ENCODE results near the gene FRMD8. TPM values are rescaled to one million over a fixed set of nuclear protein-coding genes. Genes with fewer than 3 reads are reported as not detected.

Gene FRMD8
- total RNA-seq, 2 donors from 2014 or later: 27.4 to 29.6 TPM

DNA sequence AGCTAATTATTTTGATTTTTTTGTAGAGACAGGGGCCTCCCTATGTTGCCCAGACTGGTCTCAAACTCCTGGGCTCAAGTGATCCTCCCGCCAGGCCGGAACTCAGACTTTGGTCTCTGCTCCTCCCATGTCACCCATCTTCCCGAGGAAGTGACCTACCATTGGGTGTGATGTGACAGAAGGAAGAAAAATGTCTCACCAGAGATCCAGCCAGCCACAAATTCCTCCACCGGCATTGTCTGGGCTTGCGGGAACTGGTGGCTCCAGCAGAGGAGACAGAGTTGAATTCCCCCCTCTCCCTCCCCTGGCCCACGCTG, 4.8 kb upstream of the FRMD8 start:
- peaks cover 23% of the 10 kb centered on the region for H3K4me1 Mint-ChIP-seq
- Histone ChIP-seq H3K9ac (ENCODE audit: extremely low read depth, low read length, poor library complexity, severe bottlenecking) (peak overlapping the region; percentile 38), H3K4me1 (ENCODE audit: control insufficient read depth, insufficient read depth, low read length) (peaks cover 6% of the 10 kb centered on the region)

DNA sequence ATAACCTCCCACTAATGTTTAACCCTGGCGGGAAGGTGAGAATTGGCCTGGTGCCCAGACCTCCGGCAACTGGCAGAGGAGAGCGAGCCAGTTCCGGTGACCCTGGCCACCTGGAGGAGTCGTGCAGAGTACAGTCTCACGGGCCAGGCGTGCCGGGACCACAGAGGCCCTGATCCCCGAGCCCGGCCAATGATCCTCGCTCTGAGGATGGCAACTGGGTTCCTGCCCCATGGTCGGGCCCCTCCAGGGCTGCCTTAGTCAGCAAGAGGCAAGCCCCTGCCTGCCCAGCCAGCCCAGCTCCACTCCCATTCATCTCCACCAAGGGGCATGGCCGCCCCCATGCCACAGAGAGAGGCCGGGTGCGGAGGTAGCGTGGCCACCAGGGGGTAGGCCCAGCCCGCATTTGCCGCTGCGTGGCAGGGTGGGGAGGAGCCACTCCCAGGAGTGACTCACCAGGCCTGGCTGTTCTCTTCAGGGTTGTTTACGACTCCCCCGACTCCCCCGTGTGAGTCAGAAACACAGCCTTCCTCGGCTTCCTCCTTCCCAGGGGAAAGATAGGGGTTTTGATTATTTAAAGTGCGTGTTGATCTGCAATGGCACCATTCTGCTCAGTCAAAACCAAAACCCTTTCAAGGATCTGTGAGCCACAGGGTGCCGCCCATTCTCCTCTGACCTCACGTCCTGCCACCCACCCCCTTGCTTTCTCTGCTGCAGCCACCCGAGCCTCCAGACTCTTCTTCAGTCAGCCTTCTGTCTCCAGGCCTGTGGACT, 4.2 kb upstream of the FRMD8 start, which contains the start of gene SLC25A45:
SLC25A45 (minus strand) TSS at position 614 of the 771 bp plus-strand sequence. CDS start 695 bp downstream, outside the sequence.
- Mint-ChIP-seq H3K4me3 (peak within 1 kb of the TSS; percentile 47), H3K27me3 (ENCODE audit: insufficient read depth) (no peaks in the 10 kb centered on the region)

More for the DNA sequence above, 4.8 kb upstream of the FRMD8 start:
- H3K36me3 ChIP-seq (ENCODE audit: control insufficient read depth, insufficient read depth, low read length): no peaks in the 10 kb centered on the region
- no peaks in the 10 kb centered on the region for H3K9me3 ChIP-seq (ENCODE audit: control insufficient read depth, low read length)
- peak; percentile 91 for DNase-seq
- no peaks in the 10 kb centered on the region for H3K27me3 ChIP-seq (ENCODE audit: control insufficient read depth, insufficient read depth, low read length, poor library complexity, severe bottlenecking)
- no peak overlapping the region for H3K4me3 ChIP-seq (ENCODE audit: low read length)
- WGBS, 2 experiments (ENCODE audit: insufficient coverage in 1 of 2, insufficient read length in 1 of 2): 53 to 56% methylated on average over 2 to 6 of the region's 6 CpGs
- Mint-ChIP-seq H3K9me3 (no peaks in the 10 kb centered on the region), H3K27me3 (ENCODE audit: insufficient read depth) (no peaks in the 10 kb centered on the region), H3K36me3 (ENCODE audit: low read depth) (no peaks in the 10 kb centered on the region), H3K4me3 (peak overlapping the region; percentile 47), H3K27ac (peak overlapping the region; percentile 96)
- H3K27ac ChIP-seq (ENCODE audit: low read depth, low read length): peak overlapping the region; percentile 50
- TF ChIP-seq CTCF (conservative IDR thresholded peaks at IDR 0.05): no peak

DNA sequence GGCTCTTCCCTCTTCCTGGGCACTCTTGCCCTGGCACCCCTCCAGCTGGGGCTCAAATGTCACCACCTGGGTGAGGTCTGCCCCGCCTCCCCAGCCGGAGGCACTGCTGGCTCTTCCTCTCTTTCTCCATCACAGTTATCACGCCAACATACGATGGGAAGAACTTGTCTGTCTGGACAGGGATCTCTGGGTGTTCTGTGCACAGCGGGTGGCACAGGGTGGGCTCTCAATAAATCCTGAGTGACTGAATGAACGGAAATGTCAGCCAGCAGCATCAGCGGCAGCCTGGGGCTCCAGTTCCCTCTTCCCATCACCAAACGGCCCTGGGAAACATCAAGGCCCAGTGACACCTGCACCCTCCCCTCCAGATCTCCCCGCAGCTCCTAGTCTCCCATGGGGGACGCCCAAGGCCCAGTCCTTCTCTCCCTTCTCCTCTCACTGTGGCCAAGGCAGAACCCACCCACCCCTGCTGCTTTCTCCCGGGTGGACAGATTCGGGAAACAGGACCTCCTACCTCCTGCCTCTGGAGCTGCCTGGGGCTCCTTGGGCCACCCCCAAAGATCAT, 3.6 kb upstream of the FRMD8 start:
- Histone ChIP-seq H3K27me3 (ENCODE audit: control insufficient read depth, insufficient read depth, low read length, poor library complexity, severe bottlenecking) (no peaks in the 10 kb centered on the region), H3K9me3 (ENCODE audit: control insufficient read depth, low read length) (no peaks in the 10 kb centered on the region), H3K9ac (ENCODE audit: extremely low read depth, low read length, poor library complexity, severe bottlenecking) (peak overlapping the region; percentile 38), H3K4me1 (ENCODE audit: control insufficient read depth, insufficient read depth, low read length) (peaks cover 6% of the 10 kb centered on the region), H3K27ac (ENCODE audit: low read depth, low read length) (peak overlapping the region; percentile 50), H3K4me3 (ENCODE audit: low read length) (peak overlapping the region; percentile 23), H3K36me3 (ENCODE audit: control insufficient read depth, insufficient read depth, low read length) (no peaks in the 10 kb centered on the region)
- no peak for DNase-seq
- H3K4me3 Mint-ChIP-seq: peak overlapping the region; percentile 47
- WGBS, 2 experiments (ENCODE audit: insufficient coverage in 1 of 2, insufficient read length in 1 of 2): 84 to 95% methylated on average over 4 to 12 of the region's 12 CpGs
- H3K27me3 Mint-ChIP-seq (ENCODE audit: insufficient read depth): no peaks in the 10 kb centered on the region
- H3K27ac Mint-ChIP-seq: peak overlapping the region; percentile 96
- peaks cover 23% of the 10 kb centered on the region for H3K4me1 Mint-ChIP-seq
- no peaks in the 10 kb centered on the region for H3K9me3 Mint-ChIP-seq
- no peak for TF ChIP-seq CTCF (conservative IDR thresholded peaks at IDR 0.05)
- no peaks in the 10 kb centered on the region for H3K36me3 Mint-ChIP-seq (ENCODE audit: low read depth)

More for the DNA sequence above, 4.2 kb upstream of the FRMD8 start, which contains the start of gene SLC25A45:
- no peaks in the 10 kb centered on the region for H3K9me3 ChIP-seq (ENCODE audit: control insufficient read depth, low read length)
- Mint-ChIP-seq H3K4me1 (peaks cover 23% of the 10 kb centered on the region), H3K9me3 (no peaks in the 10 kb centered on the region), H3K27ac (peak within 1 kb of the TSS; percentile 96), H3K36me3 (ENCODE audit: low read depth) (no peaks in the 10 kb centered on the region)
- H3K27me3 ChIP-seq (ENCODE audit: control insufficient read depth, insufficient read depth, low read length, poor library complexity, severe bottlenecking): no peaks in the 10 kb centered on the region
- H3K9ac ChIP-seq (ENCODE audit: extremely low read depth, low read length, poor library complexity, severe bottlenecking): peak within 1 kb of the TSS; percentile 38
- H3K27ac ChIP-seq (ENCODE audit: low read depth, low read length): peak within 1 kb of the TSS; percentile 50
- peak; percentile 93 for DNase-seq
- H3K4me3 ChIP-seq (ENCODE audit: low read length): peak within 1 kb of the TSS; percentile 23
- peak; percentile 72 for TF ChIP-seq CTCF (conservative IDR thresholded peaks at IDR 0.05)
- no peaks in the 10 kb centered on the region for H3K36me3 ChIP-seq (ENCODE audit: control insufficient read depth, insufficient read depth, low read length)
- 41 to 49% methylated on average over 16 to 27 of the region's 27 CpGs for WGBS, 2 experiments (ENCODE audit: insufficient coverage in 1 of 2, insufficient read length in 1 of 2)
- peaks cover 6% of the 10 kb centered on the region for H3K4me1 ChIP-seq (ENCODE audit: control insufficient read depth, insufficient read depth, low read length)

Measured in endodermal cell (in vitro differentiated cells).